ENCODE results near the gene GK. TPM values are rescaled to one million over a fixed set of nuclear protein-coding genes. Genes with fewer than 3 reads are reported as not detected.

Gene GK
- total RNA-seq, 6 experiments from 2014 or later = 23.6 to 121 (median 73.2) TPM

GRCh38 chrX:30714138-30714537 lies 60.9 kb downstream of the GK start:
- Histone ChIP-seq H3K36me3 (peaks cover 0 to 4% (median 0%) of the 10 kb centered on the region in 4 donors), H3K4me3 (no peak overlapping the region), H3K27me3 (no peaks in the 10 kb centered on the region), H3K9me3 (no peaks in the 10 kb centered on the region), H3K27ac (no peak overlapping the region), H3K4me1 (no peaks in the 10 kb centered on the region)
- WGBS (ENCODE audit: insufficient coverage, low coverage, low lambda C conversion rate, missing lambda C conversion rate) = 77% methylated on average over 1 of the region's 1 CpG
- TF ChIP-seq CTCF (IDR thresholded peaks at IDR 0.05) (no peak), POLR2A (IDR thresholded peaks at IDR 0.05) (no peak)
- intact Hi-C loops (cut with DNase I) = no loop called here
- ATAC-seq (no peak), DNase-seq (no peak)

- Histone ChIP-seq H3K4me1 (no peaks in the 10 kb centered on the region), H3K36me3 (no peaks in the 10 kb centered on the region), H3K4me3 (no peak overlapping the region), H3K27ac (no peak overlapping the region), H3K27me3 (no peaks in the 10 kb centered on the region), H3K9me3 (no peaks in the 10 kb centered on the region)
- ATAC-seq = no peak
- 47% methylated on average over 2 of the region's 2 CpGs for WGBS (ENCODE audit: insufficient coverage, low coverage, low lambda C conversion rate, missing lambda C conversion rate)
- TF ChIP-seq CTCF (IDR thresholded peaks at IDR 0.05) (no peak), POLR2A (IDR thresholded peaks at IDR 0.05) (no peak)
- DNase-seq = no peak
- intact Hi-C loops (cut with DNase I) = no loop called here
Observed at GRCh38 chrX:30715976-30716375, 62.8 kb downstream of the GK start.

GRCh38 chrX:30733852-30734660 lies 80.8 kb downstream of the GK start:
- intact Hi-C loops (cut with DNase I) = no loop called here

GRCh38 chrX:30734782-30735181 lies 81.6 kb downstream of the GK start:
- no peak for DNase-seq
- ATAC-seq = peak in 2 of 4 donors; percentile 18 to 40
- Histone ChIP-seq H3K27me3 (no peaks in the 10 kb centered on the region), H3K36me3 (no peaks in the 10 kb centered on the region), H3K4me3 (no peak overlapping the region), H3K27ac (no peak overlapping the region), H3K4me1 (no peaks in the 10 kb centered on the region), H3K9me3 (no peaks in the 10 kb centered on the region)
- intact Hi-C loops (cut with DNase I) = no loop called here
- TF ChIP-seq POLR2A (IDR thresholded peaks at IDR 0.05) (no peak), CTCF (IDR thresholded peaks at IDR 0.05) (no peak)
- WGBS (ENCODE audit: insufficient coverage, low coverage, low lambda C conversion rate, missing lambda C conversion rate) = 60% methylated on average over 2 of the region's 3 CpGs

More at GRCh38 chrX:30733852-30734660, 80.8 kb downstream of the GK start:
- DNase-seq = no peak
- Histone ChIP-seq H3K4me1 (no peaks in the 10 kb centered on the region), H3K4me3 (no peak overlapping the region), H3K27me3 (no peaks in the 10 kb centered on the region), H3K9me3 (no peaks in the 10 kb centered on the region), H3K36me3 (no peaks in the 10 kb centered on the region), H3K27ac (no peak overlapping the region)
- 50% methylated on average over 14 of the region's 17 CpGs for WGBS (ENCODE audit: insufficient coverage, low coverage, low lambda C conversion rate, missing lambda C conversion rate)
- no peak for ATAC-seq
- TF ChIP-seq POLR2A (IDR thresholded peaks at IDR 0.05) = no peak

- Histone ChIP-seq H3K27me3 (no peaks in the 10 kb centered on the region), H3K4me1 (no peaks in the 10 kb centered on the region), H3K4me3 (no peak overlapping the region), H3K36me3 (no peaks in the 10 kb centered on the region), H3K27ac (no peak overlapping the region), H3K9me3 (no peaks in the 10 kb centered on the region)
- peak; percentile 74 to 86 (median 78) for ATAC-seq
- intact Hi-C loops (cut with DNase I) = no loop called here
- peak in 2 of 3 donors; percentile 45 to 52 for DNase-seq
- TF ChIP-seq POLR2A (IDR thresholded peaks at IDR 0.05) (no peak), CTCF (IDR thresholded peaks at IDR 0.05) (peak; percentile 53 to 63 (median 57))
- 11% methylated on average over 6 of the region's 6 CpGs for WGBS (ENCODE audit: insufficient coverage, low coverage, low lambda C conversion rate, missing lambda C conversion rate)
Observed at GRCh38 chrX:30735839-30736238, 82.6 kb downstream of the GK start.

All from right lobe of liver (tissue), 6 donors.